ENCODE data around the gene RNF146.

The RNF146 gene

DNA sequence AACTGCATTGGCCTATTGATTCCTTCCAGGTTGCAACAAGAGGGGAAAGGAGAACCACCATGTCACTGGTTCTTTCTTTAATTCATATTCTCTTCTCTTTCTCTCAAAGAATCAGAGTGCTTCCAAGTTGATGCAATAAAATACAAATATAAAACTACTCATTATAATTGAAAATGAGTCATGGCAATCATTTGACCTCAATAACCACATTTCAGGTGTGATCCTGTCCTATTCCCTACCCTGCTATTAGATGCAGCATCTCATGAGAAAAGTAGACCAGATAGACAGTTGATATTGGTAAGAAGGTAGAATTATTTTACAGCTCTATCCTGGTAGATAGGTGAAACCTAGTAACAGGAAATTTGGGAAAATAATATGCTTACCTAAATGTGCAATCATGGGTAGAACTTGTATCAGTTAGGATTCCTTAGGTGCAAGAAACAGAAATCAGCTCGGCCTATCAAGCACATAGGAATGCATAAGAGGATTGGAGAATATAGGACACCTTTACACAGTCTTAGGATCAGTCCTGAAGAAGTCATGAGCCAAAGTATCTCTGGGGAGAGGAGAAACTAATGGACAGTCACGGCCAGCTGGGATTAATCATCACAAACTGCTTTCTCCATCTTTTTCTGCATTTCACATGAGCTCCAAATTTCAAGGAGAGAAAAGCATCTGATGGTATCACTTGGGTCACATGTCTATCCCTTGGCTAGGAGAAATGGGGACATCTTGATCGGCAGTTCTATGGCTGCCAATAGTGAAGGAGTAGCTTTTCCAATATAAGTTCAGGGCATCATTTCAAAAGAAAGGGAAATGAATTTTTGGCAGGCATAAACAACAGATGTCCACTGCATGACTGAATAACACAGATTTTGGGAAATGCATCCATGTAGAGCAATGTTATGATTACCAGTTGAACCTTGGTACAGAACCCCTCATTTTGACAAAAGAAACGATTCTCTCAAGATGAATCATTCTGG, 19.3 kb upstream of the RNF146 start:
- no peak overlapping the region for H3K9ac ChIP-seq (ENCODE audit: low read length)
- no peak for DNase-seq

DNA sequence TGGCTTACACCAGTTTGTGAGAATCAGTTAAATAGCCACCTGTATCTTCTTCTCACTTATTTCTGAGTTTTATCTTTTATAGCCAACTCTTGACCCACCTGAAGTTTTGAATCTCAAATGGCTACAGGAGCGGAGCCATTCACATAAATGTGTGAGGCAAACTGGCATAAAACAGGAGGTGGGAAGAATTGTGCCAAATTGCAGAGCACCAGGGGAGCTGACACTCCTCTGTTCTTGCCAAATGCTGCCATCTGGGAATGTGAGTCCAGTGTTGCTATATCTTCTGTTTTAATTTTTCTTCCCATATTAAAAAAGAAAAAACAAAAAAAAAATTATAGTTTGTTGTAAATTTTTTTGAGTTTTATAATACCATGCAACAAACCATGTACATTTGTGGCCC, 17.0 kb upstream of the RNF146 start:
- no peaks in the 10 kb centered on the region for H3K36me3 ChIP-seq (replicated peaks; ENCODE audit: insufficient read depth, low read length)

More for the DNA sequence above, 19.3 kb upstream of the RNF146 start:
- no peak overlapping the region for H3K4me2 ChIP-seq (ENCODE audit: low read depth, low read length)
- H4K20me1 ChIP-seq (ENCODE audit: insufficient read depth, low read length): no peaks in the 10 kb centered on the region
- H3K9me3 ChIP-seq (replicated peaks; ENCODE audit: insufficient read depth, low read length): no peaks in the 10 kb centered on the region
- TF ChIP-seq, protein P1, sequence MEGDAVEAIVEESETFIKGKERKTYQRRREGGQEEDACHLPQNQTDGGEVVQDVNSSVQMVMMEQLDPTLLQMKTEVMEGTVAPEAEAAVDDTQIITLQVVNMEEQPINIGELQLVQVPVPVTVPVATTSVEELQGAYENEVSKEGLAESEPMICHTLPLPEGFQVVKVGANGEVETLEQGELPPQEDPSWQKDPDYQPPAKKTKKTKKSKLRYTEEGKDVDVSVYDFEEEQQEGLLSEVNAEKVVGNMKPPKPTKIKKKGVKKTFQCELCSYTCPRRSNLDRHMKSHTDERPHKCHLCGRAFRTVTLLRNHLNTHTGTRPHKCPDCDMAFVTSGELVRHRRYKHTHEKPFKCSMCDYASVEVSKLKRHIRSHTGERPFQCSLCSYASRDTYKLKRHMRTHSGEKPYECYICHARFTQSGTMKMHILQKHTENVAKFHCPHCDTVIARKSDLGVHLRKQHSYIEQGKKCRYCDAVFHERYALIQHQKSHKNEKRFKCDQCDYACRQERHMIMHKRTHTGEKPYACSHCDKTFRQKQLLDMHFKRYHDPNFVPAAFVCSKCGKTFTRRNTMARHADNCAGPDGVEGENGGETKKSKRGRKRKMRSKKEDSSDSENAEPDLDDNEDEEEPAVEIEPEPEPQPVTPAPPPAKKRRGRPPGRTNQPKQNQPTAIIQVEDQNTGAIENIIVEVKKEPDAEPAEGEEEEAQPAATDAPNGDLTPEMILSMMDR (IDR thresholded peaks at IDR 0.05; ENCODE audit: low read length): no peak
- TF ChIP-seq EZH2phosphoT487 (IDR thresholded peaks at IDR 0.05; ENCODE audit: low read length): no peak
- no peak for TF ChIP-seq EZH2 (optimal IDR thresholded peaks at IDR 0.05; ENCODE audit: low read depth, low read length)
- no peaks in the 10 kb centered on the region for H3K36me3 ChIP-seq (replicated peaks; ENCODE audit: insufficient read depth, low read length)
- H3K27ac ChIP-seq (ENCODE audit: low read length): no peak overlapping the region
- no peak overlapping the region for H3K4me3 ChIP-seq (ENCODE audit: low read length)
- H3K9me2 ChIP-seq (replicated peaks; ENCODE audit: insufficient read depth, low read length): no peaks in the 10 kb centered on the region
- H2AFZ ChIP-seq (ENCODE audit: low read length): no peak overlapping the region
- H3F3A ChIP-seq (ENCODE audit: insufficient read depth, low read length): no peaks in the 10 kb centered on the region
- no peaks in the 10 kb centered on the region for H3K27me3 ChIP-seq (replicated peaks; ENCODE audit: insufficient read depth, low read length)
- no peaks in the 10 kb centered on the region for H3K79me2 ChIP-seq (ENCODE audit: low read length)
- H3K4me1 ChIP-seq (ENCODE audit: low read length): no peaks in the 10 kb centered on the region

DNA sequence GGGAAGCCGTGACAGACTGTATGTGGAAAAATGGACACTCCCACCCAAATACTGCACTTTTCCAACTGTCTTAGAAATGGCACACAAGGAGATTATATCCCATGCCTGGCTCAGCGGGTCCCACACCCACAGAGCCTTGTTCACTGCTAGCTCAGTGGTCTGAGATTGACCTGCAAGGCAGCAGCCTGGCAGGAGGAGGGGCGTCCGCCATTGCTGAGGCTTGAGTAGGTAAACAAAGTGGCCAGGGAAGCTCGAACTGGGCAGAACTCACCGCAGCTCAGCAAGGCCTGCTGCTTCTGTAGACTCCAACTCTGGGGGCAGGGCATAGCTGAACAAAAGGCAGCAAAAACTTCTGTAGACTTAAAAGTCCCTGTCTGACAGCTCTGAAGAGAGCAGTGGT, 11.4 kb upstream of the RNF146 start:
- H3K4me3 ChIP-seq (ENCODE audit: low read length): no peak overlapping the region
- H3K27ac ChIP-seq (ENCODE audit: low read length): no peak overlapping the region
- H3F3A ChIP-seq (ENCODE audit: insufficient read depth, low read length): no peaks in the 10 kb centered on the region
- H3K9me2 ChIP-seq (replicated peaks; ENCODE audit: insufficient read depth, low read length): no peaks in the 10 kb centered on the region
- TF ChIP-seq EZH2 (optimal IDR thresholded peaks at IDR 0.05; ENCODE audit: low read depth, low read length): no peak
- no peak for TF ChIP-seq EZH2phosphoT487 (IDR thresholded peaks at IDR 0.05; ENCODE audit: low read length)
- TF ChIP-seq, protein P1 (IDR thresholded peaks at IDR 0.05; ENCODE audit: low read length): no peak
- no peaks in the 10 kb centered on the region for H4K20me1 ChIP-seq (ENCODE audit: insufficient read depth, low read length)
- no peak overlapping the region for H3K9ac ChIP-seq (ENCODE audit: low read length)
- no peak for DNase-seq
- no peaks in the 10 kb centered on the region for H3K27me3 ChIP-seq (replicated peaks; ENCODE audit: insufficient read depth, low read length)
- no peaks in the 10 kb centered on the region for H3K36me3 ChIP-seq (replicated peaks; ENCODE audit: insufficient read depth, low read length)
- no peak overlapping the region for H2AFZ ChIP-seq (ENCODE audit: low read length)
- H3K4me2 ChIP-seq (ENCODE audit: low read depth, low read length): no peak overlapping the region
- H3K4me1 ChIP-seq (ENCODE audit: low read length): no peaks in the 10 kb centered on the region
- H3K79me2 ChIP-seq (ENCODE audit: low read length): no peaks in the 10 kb centered on the region
- H3K9me3 ChIP-seq (replicated peaks; ENCODE audit: insufficient read depth, low read length): no peaks in the 10 kb centered on the region

More for the DNA sequence above, 17.0 kb upstream of the RNF146 start:
- Histone ChIP-seq H3K4me3 (ENCODE audit: low read length) (no peak overlapping the region), H3K9me2 (replicated peaks; ENCODE audit: insufficient read depth, low read length) (no peaks in the 10 kb centered on the region), H3K9ac (ENCODE audit: low read length) (no peak overlapping the region), H3K4me2 (ENCODE audit: low read depth, low read length) (no peak overlapping the region), H3K4me1 (ENCODE audit: low read length) (no peaks in the 10 kb centered on the region), H2AFZ (ENCODE audit: low read length) (no peak overlapping the region), H4K20me1 (ENCODE audit: insufficient read depth, low read length) (no peaks in the 10 kb centered on the region), H3K27me3 (replicated peaks; ENCODE audit: insufficient read depth, low read length) (no peaks in the 10 kb centered on the region), H3F3A (ENCODE audit: insufficient read depth, low read length) (no peaks in the 10 kb centered on the region), H3K79me2 (ENCODE audit: low read length) (no peaks in the 10 kb centered on the region), H3K27ac (ENCODE audit: low read length) (no peak overlapping the region), H3K9me3 (replicated peaks; ENCODE audit: insufficient read depth, low read length) (no peaks in the 10 kb centered on the region)
- TF ChIP-seq EZH2 (optimal IDR thresholded peaks at IDR 0.05; ENCODE audit: low read depth, low read length) (no peak), EZH2phosphoT487 (IDR thresholded peaks at IDR 0.05; ENCODE audit: low read length) (no peak)
- TF ChIP-seq, protein P1 (IDR thresholded peaks at IDR 0.05; ENCODE audit: low read length): no peak
- DNase-seq: no peak
